ENCODE results near the gene EIF4G3. TPM values are rescaled to one million over a fixed set of nuclear protein-coding genes. Genes with fewer than 3 reads are reported as not detected.

Gene EIF4G3
- total RNA-seq, 4 donors from 2014 or later = 48.6 to 73.6 (median 57.9) TPM

- ATAC-seq = no peak
- no peak overlapping the region for H3K27ac ChIP-seq
- TF ChIP-seq POLR2AphosphoS5 (IDR thresholded peaks at IDR 0.05) = no peak
- no peak for TF ChIP-seq POLR2A (IDR thresholded peaks at IDR 0.05)
- TF ChIP-seq EP300 (IDR thresholded peaks at IDR 0.05) = no peak
- no peak for TF ChIP-seq CTCF (IDR thresholded peaks at IDR 0.05)
- H3K27me3 ChIP-seq = no peaks in the 10 kb centered on the region
- WGBS, 2 donors (ENCODE audit: low coverage in 1 of 2) = 6 to 8% methylated on average over 1 of the region's 1 CpG
- peaks cover 4 to 25% (median 11%) of the 10 kb centered on the region in 3 donors for H3K4me1 ChIP-seq
- peaks cover 0 to 21% of the 10 kb centered on the region in 2 donors for H3K36me3 ChIP-seq
- H3K4me3 ChIP-seq = no peak overlapping the region
- no peaks in the 10 kb centered on the region for H3K9me3 ChIP-seq
Observed at GRCh38 chr1:21090463-21090862, 86.2 kb downstream of the EIF4G3 start.

GRCh38 chr1:21089731-21090130 is 87.0 kb downstream of the EIF4G3 start:
- no peaks in the 10 kb centered on the region for H3K9me3 ChIP-seq
- H3K36me3 ChIP-seq = peaks cover 0 to 21% of the 10 kb centered on the region in 2 donors
- H3K27ac ChIP-seq = no peak overlapping the region
- no peak overlapping the region for H3K4me3 ChIP-seq
- TF ChIP-seq POLR2AphosphoS5 (IDR thresholded peaks at IDR 0.05) (no peak), EP300 (IDR thresholded peaks at IDR 0.05) (no peak), CTCF (IDR thresholded peaks at IDR 0.05) (no peak), POLR2A (IDR thresholded peaks at IDR 0.05) (no peak)
- no peaks in the 10 kb centered on the region for H3K27me3 ChIP-seq
- peaks cover 4 to 25% (median 11%) of the 10 kb centered on the region in 3 donors for H3K4me1 ChIP-seq
- ATAC-seq = no peak

GRCh38 chr1:21089299-21089698 is 87.4 kb downstream of the EIF4G3 start:
- 85 to 100% methylated on average over 1 to 2 of the region's 2 CpGs for WGBS, 2 donors (ENCODE audit: low coverage in 1 of 2)
- peaks cover 4 to 25% (median 11%) of the 10 kb centered on the region in 3 donors for H3K4me1 ChIP-seq

GRCh38 chr1:21084111-21084810 is 92.4 kb downstream of the EIF4G3 start:
- H3K36me3 ChIP-seq = peaks cover 0 to 21% of the 10 kb centered on the region in 2 donors
- H3K4me1 ChIP-seq = peaks cover 0 to 3% (median under 1%) of the 10 kb centered on the region in 3 donors
- no peaks in the 10 kb centered on the region for H3K9me3 ChIP-seq
- 50 to 59% methylated on average over 4 of the region's 4 CpGs for WGBS, 2 donors (ENCODE audit: low coverage in 1 of 2)
- no peaks in the 10 kb centered on the region for H3K27me3 ChIP-seq
- H3K4me3 ChIP-seq = no peak overlapping the region
- H3K27ac ChIP-seq = no peak overlapping the region
- TF ChIP-seq POLR2A (IDR thresholded peaks at IDR 0.05) (no peak), POLR2AphosphoS5 (IDR thresholded peaks at IDR 0.05) (no peak), EP300 (IDR thresholded peaks at IDR 0.05) (no peak), CTCF (IDR thresholded peaks at IDR 0.05) (no peak)
- no peak for ATAC-seq

More at GRCh38 chr1:21089299-21089698, 87.4 kb downstream of the EIF4G3 start:
- TF ChIP-seq EP300 (IDR thresholded peaks at IDR 0.05) = no peak
- no peak for TF ChIP-seq POLR2AphosphoS5 (IDR thresholded peaks at IDR 0.05)
- TF ChIP-seq POLR2A (IDR thresholded peaks at IDR 0.05) = no peak
- TF ChIP-seq CTCF (IDR thresholded peaks at IDR 0.05) = no peak
- Histone ChIP-seq H3K27ac (no peak overlapping the region), H3K4me3 (no peak overlapping the region), H3K27me3 (no peaks in the 10 kb centered on the region), H3K36me3 (peaks cover 0 to 21% of the 10 kb centered on the region in 2 donors), H3K9me3 (no peaks in the 10 kb centered on the region)
- no peak for ATAC-seq

GRCh38 chr1:21082073-21082472 is 94.6 kb downstream of the EIF4G3 start:
- TF ChIP-seq POLR2A (IDR thresholded peaks at IDR 0.05) (no peak), EP300 (IDR thresholded peaks at IDR 0.05) (no peak), CTCF (IDR thresholded peaks at IDR 0.05) (no peak), POLR2AphosphoS5 (IDR thresholded peaks at IDR 0.05) (no peak)
- peaks cover 0 to 13% of the 10 kb centered on the region in 2 donors for H3K36me3 ChIP-seq
- 81 to 97% methylated on average over 3 to 4 of the region's 6 CpGs for WGBS, 2 donors (ENCODE audit: low coverage in 1 of 2)
- no peaks in the 10 kb centered on the region for H3K9me3 ChIP-seq
- H3K4me3 ChIP-seq = no peak overlapping the region
- no peaks in the 10 kb centered on the region for H3K27me3 ChIP-seq
- H3K4me1 ChIP-seq = peaks cover 0 to 3% (median 2%) of the 10 kb centered on the region in 3 donors
- ATAC-seq = no peak
- H3K27ac ChIP-seq = no peak overlapping the region

Data from gastroesophageal sphincter (tissue), 4 donors.